Astrocyte (in vitro differentiated cells and primary cell): Measurements from ENCODE around the gene PTOV1. TPM values are rescaled to one million over a fixed set of nuclear protein-coding genes. Genes with fewer than 3 reads are reported as not detected.
"Not testable (repeated sequence)": the region's sequence is repeated elsewhere in the genome, so short reads cannot be mapped to it uniquely, and the experiment has no call there.

Source experiments
- DNase-seq: peaks from one replicate; pipeline ENCODE4 v3.0.0-alpha.2; 2010; ENCODE audit warnings: low read depth
- FAIRE-seq: peaks from 2 replicates; lab custom pipeline; 2011; peaks lifted over from hg19 to GRCh38; lab: Jason Lieb, UNC
- H2AFZ ChIP-seq: 2 replicates; pipeline ENCODE4 v1.6.0; 2012; ENCODE audit warnings: low read depth, low read length, inconsistent platforms
- H3K27ac ChIP-seq: 2 replicates; pipeline ENCODE4 v1.5.1; 2011; ENCODE audit warnings: low read depth, low read length, inconsistent platforms
- H3K27me3 ChIP-seq: 2 replicates; pipeline ENCODE4 v1.6.0; 2011; ENCODE audit warnings: low read length, inconsistent platforms; ENCODE audit not compliant: insufficient read depth
- H3K36me3 ChIP-seq: 2 replicates; pipeline ENCODE4 v1.5.1; 2011; ENCODE audit warnings: low read length, inconsistent platforms; ENCODE audit not compliant: insufficient read depth
- H3K4me1 ChIP-seq: 2 replicates; pipeline ENCODE4 v1.5.1; 2011; ENCODE audit warnings: low read length, inconsistent platforms; ENCODE audit not compliant: insufficient read depth
- H3K4me2 ChIP-seq: 2 replicates; pipeline ENCODE4 v1.6.0; 2012; ENCODE audit warnings: low read length, inconsistent platforms
- H3K4me3 ChIP-seq: 2 replicates; pipeline ENCODE4 v1.5.1; 2011; ENCODE audit warnings: low read depth, mild to moderate bottlenecking, low read length, inconsistent platforms; ENCODE audit not compliant: insufficient read depth
- H3K79me2 ChIP-seq: 2 replicates; pipeline ENCODE4 v1.6.0; 2012; ENCODE audit warnings: mild to moderate bottlenecking, low read length, inconsistent platforms; ENCODE audit not compliant: insufficient read depth
- H3K9ac ChIP-seq: 2 replicates; pipeline ENCODE4 v1.6.0; 2012; ENCODE audit warnings: mild to moderate bottlenecking, low read length, inconsistent platforms
- H3K9me3 ChIP-seq: 2 replicates; pipeline ENCODE4 v1.5.1; 2012; ENCODE audit warnings: low read depth, mild to moderate bottlenecking, low read length, inconsistent platforms; ENCODE audit not compliant: insufficient read depth
- H4K20me1 ChIP-seq: 2 replicates; pipeline ENCODE4 v1.6.0; 2012; ENCODE audit warnings: low read length, inconsistent platforms; ENCODE audit not compliant: insufficient read depth
- H3K27ac Mint-ChIP-seq: one replicate; pipeline ENCODE4 v1.8.0; 2021; ENCODE audit warnings: mild to moderate bottlenecking, mixed read lengths; ENCODE audit not compliant: unreplicated experiment
- H3K27me3 Mint-ChIP-seq: one replicate; pipeline ENCODE4 v1.8.0; 2021; ENCODE audit warnings: low read depth, mixed read lengths; ENCODE audit not compliant: unreplicated experiment
- H3K36me3 Mint-ChIP-seq: one replicate; pipeline ENCODE4 v1.8.0; 2021; ENCODE audit warnings: low read depth, mixed read lengths; ENCODE audit not compliant: unreplicated experiment
- H3K4me1 Mint-ChIP-seq: one replicate; pipeline ENCODE4 v1.8.0; 2021; ENCODE audit warnings: low read depth, mixed read lengths; ENCODE audit not compliant: unreplicated experiment
- H3K4me3 Mint-ChIP-seq: one replicate; pipeline ENCODE4 v1.8.0; 2021; ENCODE audit warnings: mild to moderate bottlenecking, moderate library complexity, mixed read lengths; ENCODE audit not compliant: unreplicated experiment
- H3K9me3 Mint-ChIP-seq: one replicate; pipeline ENCODE4 v1.8.0; 2021; ENCODE audit warnings: mild to moderate bottlenecking, mixed read lengths; ENCODE audit not compliant: unreplicated experiment
- CTCF ChIP-seq: IDR thresholded peaks from 2 replicates; pipeline ENCODE4 v1.5.1; 2011; ENCODE audit warnings: low read depth, mild to moderate bottlenecking, inconsistent platforms, low read length, moderate library complexity; ENCODE audit not compliant: insufficient read depth
- EZH2 ChIP-seq: IDR thresholded peaks from 2 replicates; pipeline ENCODE4 v1.6.1; 2012; ENCODE audit warnings: mild to moderate bottlenecking, low read length, inconsistent platforms; ENCODE audit not compliant: insufficient read depth
- total RNA-seq: library from RNA; stranded (reverse); gene quantifications from 2 replicates; pipeline ENCODE4 v1.2.1, GENCODE V29; 2021

Gene PTOV1
- total RNA-seq, 1 donor from 2014 or later = 162 TPM

GRCh38 chr19:49817964-49818648, 32.9 kb upstream of the PTOV1 start, which contains the start of gene MED25:
Gene MED25 (plus strand): TSS chr19:49818289. CDS start chr19:49818342, 53 bp downstream.
- TF ChIP-seq EZH2 = no peak
- TF ChIP-seq CTCF = no peak
- Mint-ChIP-seq H3K27me3 (no peaks in the 10 kb centered on the region), H3K4me1 (peaks cover 10% of the 10 kb centered on the region), H3K27ac (peak within 1 kb of the TSS; percentile 99), H3K9me3 (no peaks in the 10 kb centered on the region), H3K4me3 (peak within 1 kb of the TSS; percentile 93), H3K36me3 (peaks cover 3% of the 10 kb centered on the region)
- peaks cover 11% of the 10 kb centered on the region for H3K4me1 ChIP-seq
- H3K79me2 ChIP-seq = peaks cover 35% of the 10 kb centered on the region
- H3K27ac ChIP-seq = peak within 1 kb of the TSS; percentile 98
- peaks cover 14% of the 10 kb centered on the region for H4K20me1 ChIP-seq
- no peaks in the 10 kb centered on the region for H3K9me3 ChIP-seq
- peak within 1 kb of the TSS; percentile 95 for H3K4me2 ChIP-seq
- H3K4me3 ChIP-seq = peak within 1 kb of the TSS; percentile 91
- DNase-seq (peak; percentile 56), FAIRE-seq (no peak)
- H3K9ac ChIP-seq = peak within 1 kb of the TSS; percentile 96
- H3K27me3 ChIP-seq = no peaks in the 10 kb centered on the region
- peak within 1 kb of the TSS; percentile 81 for H2AFZ ChIP-seq
- H3K36me3 ChIP-seq = no peaks in the 10 kb centered on the region

- Histone ChIP-seq H3K27ac (peak overlapping the region; percentile 98), H3K9ac (peak overlapping the region; percentile 96), H3K4me3 (peak overlapping the region; percentile 91), H3K4me2 (peak overlapping the region; percentile 95), H3K4me1 (peaks cover 9% of the 10 kb centered on the region), H3K9me3 (no peaks in the 10 kb centered on the region), H4K20me1 (peaks cover 19% of the 10 kb centered on the region), H2AFZ (peak overlapping the region; percentile 81), H3K27me3 (no peaks in the 10 kb centered on the region), H3K79me2 (peaks cover 42% of the 10 kb centered on the region), H3K36me3 (peaks cover 5% of the 10 kb centered on the region)
- Mint-ChIP-seq H3K27ac (peak overlapping the region; percentile 95), H3K4me1 (peaks cover 10% of the 10 kb centered on the region), H3K36me3 (peaks cover 3% of the 10 kb centered on the region), H3K4me3 (peak overlapping the region; percentile 93), H3K9me3 (no peaks in the 10 kb centered on the region), H3K27me3 (no peaks in the 10 kb centered on the region)
- DNase-seq (no peak), FAIRE-seq (no peak)
- TF ChIP-seq CTCF = no peak
- TF ChIP-seq EZH2 = no peak
Measured at GRCh38 chr19:49818649-49819370, 32.1 kb upstream of the PTOV1 start.

GRCh38 chr19:49819452-49820115, 31.4 kb upstream of the PTOV1 start:
- H3K36me3 Mint-ChIP-seq, H3K4me1 ChIP-seq, H3K27me3 ChIP-seq, H3K9me3 Mint-ChIP-seq, H3K27me3 Mint-ChIP-seq, H2AFZ ChIP-seq, H3K36me3 ChIP-seq, DNase-seq, H3K27ac ChIP-seq, FAIRE-seq, H3K9me3 ChIP-seq: not testable (repeated sequence)
- Histone ChIP-seq H3K4me3 (peak overlapping the region; percentile 91), H3K9ac (peak overlapping the region; percentile 96), H3K4me2 (peak overlapping the region; percentile 95), H4K20me1 (peaks cover 25% of the 10 kb centered on the region), H3K79me2 (peaks cover 48% of the 10 kb centered on the region)
- Mint-ChIP-seq H3K4me3 (peak overlapping the region; percentile 93), H3K27ac (peak overlapping the region; percentile 95), H3K4me1 (peaks cover 10% of the 10 kb centered on the region)
